Thyroid gland (tissue), 4 donors: Measurements from ENCODE around the gene SLX4.

Experiments used
- CTCF ChIP-seq, 6 experiments: fragments of 200-600 bp in 3 of 6; fragments of 450-650 bp in 3 of 6; sonication (generic) in 3 of 6; IDR thresholded peaks; one replicate each; pipeline ENCODE4 v1.5.1; 2016 to 2019; ENCODE audit warnings: antibody characterized with exemption in 6 of 6, mild to moderate bottlenecking in 2 of 6, inconsistent platforms in 1 of 6, moderate library complexity in 1 of 6
- POLR2A ChIP-seq, 2 donors: fragments of 450-650 bp; IDR thresholded peaks; one replicate each; pipeline ENCODE4 v1.6.1; 2017; ENCODE audit warnings: antibody characterized with exemption in 2 of 2, mild to moderate bottlenecking in 2 of 2, moderate library complexity in 1 of 2

- TF ChIP-seq POLR2A (IDR thresholded peaks at IDR 0.05): no peak
- TF ChIP-seq CTCF (IDR thresholded peaks at IDR 0.05): no peak
Measured at GRCh38 chr16:3651461-3652372, 40.3 kb upstream of the SLX4 start.
